IgD-negative memory B cell (primary cell): ENCODE results near the gene MEMO1. TPM values are rescaled to one million over a fixed set of nuclear protein-coding genes. Genes with fewer than 3 reads are reported as not detected.
"Not testable (repeated sequence)": the region's sequence is repeated elsewhere in the genome, so short reads cannot be mapped to it uniquely, and the experiment has no call there.

Source experiments
- H3K27ac Mint-ChIP-seq, 3 donors: one replicate each; pipeline ENCODE4 v1.8.0; 2020 to 2022; ENCODE audit warnings: mild to moderate bottlenecking in 3 of 3, mixed read lengths in 3 of 3, moderate library complexity in 1 of 3
- H3K27me3 Mint-ChIP-seq: one replicate; pipeline ENCODE4 v1.8.0; 2021; ENCODE audit warnings: mixed read lengths
- H3K36me3 Mint-ChIP-seq: one replicate; pipeline ENCODE4 v1.8.0; 2020; ENCODE audit warnings: mild to moderate bottlenecking, mixed read lengths
- H3K4me1 Mint-ChIP-seq, 3 donors: one replicate each; pipeline ENCODE4 v1.8.0; 2020 to 2022; ENCODE audit warnings: mixed read lengths in 3 of 3, mild to moderate bottlenecking in 1 of 3
- H3K4me3 Mint-ChIP-seq, 4 donors: one replicate each; pipeline ENCODE4 v1.8.0; 2020 to 2022; ENCODE audit warnings: mild to moderate bottlenecking in 4 of 4, mixed read lengths in 4 of 4, moderate library complexity in 3 of 4
- H3K9me3 Mint-ChIP-seq, 3 donors: one replicate each; pipeline ENCODE4 v1.8.0; 2020 to 2021; ENCODE audit warnings: mixed read lengths in 3 of 3, mild to moderate bottlenecking in 1 of 3
- polyA plus RNA-seq: library from polyadenylated mRNA; unstranded; fragments of 300-500 nt; fragmentation: Illumina TruSeq; gene quantifications from one replicate; pipeline ENCODE4 v1.2.3, GENCODE V29; 2021

The MEMO1 gene
- polyA plus RNA-seq, 1 donor from 2014 or later: 32.0 TPM

DNA sequence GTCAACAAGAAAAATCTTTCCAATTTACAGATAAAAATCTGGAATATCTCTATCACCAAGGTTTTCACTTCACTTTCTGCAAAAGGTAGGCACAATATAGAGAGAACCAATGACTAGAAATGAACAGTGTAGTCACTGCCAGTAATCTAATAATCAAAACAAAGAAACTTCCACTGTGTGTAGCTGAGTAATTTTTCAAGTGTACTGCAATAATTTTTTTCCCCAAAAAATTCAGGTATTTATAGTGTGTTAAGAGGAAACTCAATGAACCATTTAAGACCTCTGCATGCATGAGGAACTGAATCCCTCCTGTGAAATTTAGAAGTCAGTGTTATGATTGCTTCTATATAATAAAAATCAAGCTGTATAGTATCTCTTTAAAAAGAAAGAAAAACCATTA is 121.8 kb downstream of the MEMO1 start:
- H3K36me3 Mint-ChIP-seq: peaks cover 1% of the 10 kb centered on the region
- H3K4me3 Mint-ChIP-seq: peak overlapping the region in 2 of 4 donors; percentile 1 to 26
- no peaks in the 10 kb centered on the region for H3K27me3 Mint-ChIP-seq
- H3K27ac Mint-ChIP-seq: peak overlapping the region in 2 of 3 donors; percentile 23 to 67
- no peaks in the 10 kb centered on the region for H3K9me3 Mint-ChIP-seq
- H3K4me1 Mint-ChIP-seq: peaks cover 19 to 41% (median 27%) of the 10 kb centered on the region in 3 donors

GRCh38 chr2:31888550-31888949 is 122.3 kb downstream of the MEMO1 start:
- H3K27ac Mint-ChIP-seq: peak overlapping the region in 1 of 3 donors; percentile 43
- peaks cover 1% of the 10 kb centered on the region for H3K36me3 Mint-ChIP-seq
- no peaks in the 10 kb centered on the region for H3K27me3 Mint-ChIP-seq
- H3K4me3 Mint-ChIP-seq: peak overlapping the region in 1 of 4 donors; percentile 31
- peaks cover 19 to 41% (median 23%) of the 10 kb centered on the region in 3 donors for H3K4me1 Mint-ChIP-seq
- no peaks in the 10 kb centered on the region for H3K9me3 Mint-ChIP-seq

GRCh38 chr2:31886700-31887099 is 124.1 kb downstream of the MEMO1 start:
- Mint-ChIP-seq H3K27me3 (no peaks in the 10 kb centered on the region), H3K4me3 (no peak overlapping the region), H3K27ac (no peak overlapping the region)

GRCh38 chr2:31877008-31877407 is 133.8 kb downstream of the MEMO1 start:
- Mint-ChIP-seq H3K4me1 (peaks cover 0 to 6% (median 0%) of the 10 kb centered on the region in 3 donors), H3K27me3 (no peaks in the 10 kb centered on the region), H3K9me3 (no peaks in the 10 kb centered on the region), H3K27ac (no peak overlapping the region), H3K4me3 (no peak overlapping the region), H3K36me3 (peaks cover 11% of the 10 kb centered on the region)

More at GRCh38 chr2:31886700-31887099, 124.1 kb downstream of the MEMO1 start:
- peaks cover 19 to 32% (median 23%) of the 10 kb centered on the region in 3 donors for H3K4me1 Mint-ChIP-seq
- no peaks in the 10 kb centered on the region for H3K9me3 Mint-ChIP-seq
- H3K36me3 Mint-ChIP-seq: no peaks in the 10 kb centered on the region

DNA sequence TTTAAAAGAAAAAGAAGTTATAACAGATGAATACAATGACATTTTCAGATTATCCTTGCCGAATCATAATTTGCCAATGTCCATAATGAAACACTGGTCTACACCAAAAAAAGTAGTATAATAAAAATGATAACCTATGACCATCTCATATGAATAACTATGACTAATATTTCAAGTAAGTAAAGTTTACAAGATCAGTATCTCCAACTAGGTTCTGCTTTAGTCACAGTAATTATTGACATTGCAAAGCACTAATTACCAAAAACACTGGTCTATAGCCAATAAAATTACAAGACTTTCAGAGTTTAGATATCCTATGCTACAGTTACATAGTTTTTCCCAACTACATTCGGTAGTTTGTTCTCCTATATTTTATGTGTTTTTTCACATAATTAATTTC is 136.7 kb downstream of the MEMO1 start:
- Mint-ChIP-seq H3K4me1 (peaks cover 0 to 5% (median 2%) of the 10 kb centered on the region in 3 donors), H3K4me3 (no peak overlapping the region), H3K27me3 (no peaks in the 10 kb centered on the region), H3K9me3 (no peaks in the 10 kb centered on the region), H3K27ac (no peak overlapping the region), H3K36me3 (peaks cover 5% of the 10 kb centered on the region)

GRCh38 chr2:31865215-31865614 is 145.6 kb downstream of the MEMO1 start:
- Mint-ChIP-seq H3K4me3 (no peak overlapping the region), H3K36me3 (no peaks in the 10 kb centered on the region), H3K27ac (no peak overlapping the region), H3K4me1 (no peaks in the 10 kb centered on the region), H3K27me3 (no peaks in the 10 kb centered on the region), H3K9me3 (no peaks in the 10 kb centered on the region)

DNA sequence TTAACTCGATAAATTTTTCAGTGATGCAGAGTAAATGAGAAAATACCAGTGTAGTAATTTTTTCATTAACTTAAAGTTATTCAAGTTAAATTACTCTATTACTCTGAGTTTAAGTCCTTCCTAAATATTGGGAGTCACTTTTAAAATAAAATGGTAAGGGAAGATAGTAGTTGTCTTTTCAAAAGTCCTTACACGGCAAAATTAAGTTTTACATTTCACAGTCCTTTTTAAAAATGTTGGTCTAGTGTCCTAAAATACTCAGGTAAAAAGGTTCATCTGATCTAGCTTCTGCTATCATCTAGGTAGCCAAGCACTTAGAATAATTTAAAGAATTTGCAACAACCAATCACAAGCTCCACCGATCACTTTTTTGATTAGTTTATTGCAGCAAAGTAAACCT is 146.9 kb downstream of the MEMO1 start:
- Mint-ChIP-seq H3K9me3 (no peaks in the 10 kb centered on the region), H3K4me1 (no peaks in the 10 kb centered on the region), H3K36me3 (no peaks in the 10 kb centered on the region), H3K27me3 (no peaks in the 10 kb centered on the region), H3K27ac (no peak overlapping the region), H3K4me3 (no peak overlapping the region)

DNA sequence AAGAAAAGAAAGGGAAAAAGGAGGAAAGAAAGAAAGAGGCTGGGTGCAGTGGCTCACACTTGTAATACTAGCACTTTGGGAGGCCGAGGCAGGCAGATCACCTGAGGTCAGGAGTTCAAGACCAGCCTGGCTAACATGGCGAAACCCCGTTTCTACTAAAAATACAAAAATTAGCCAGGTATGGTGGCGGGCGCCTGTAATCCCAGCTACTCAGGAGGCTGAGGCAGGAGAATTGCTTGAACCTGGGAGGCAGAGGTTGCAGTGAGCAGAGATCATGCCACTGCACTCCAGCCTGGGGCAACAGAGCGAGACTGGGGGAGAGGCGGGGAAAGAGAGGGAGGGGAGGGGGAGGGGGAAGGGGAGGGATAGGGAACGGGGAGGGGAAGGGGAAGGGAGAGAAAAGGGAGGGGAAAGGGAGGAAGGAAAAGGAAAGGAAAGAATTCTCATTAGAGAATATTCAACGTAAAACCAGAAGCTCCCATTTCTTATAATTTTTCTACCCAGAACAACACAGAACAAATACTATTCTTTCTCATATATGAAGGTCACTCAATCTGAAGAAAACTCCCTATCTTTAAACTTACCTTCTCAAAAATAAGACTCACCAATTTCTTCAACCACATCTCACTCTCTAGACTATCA is 147.7 kb downstream of the MEMO1 start:
- H3K27me3 Mint-ChIP-seq, H3K27ac Mint-ChIP-seq, H3K4me1 Mint-ChIP-seq, H3K9me3 Mint-ChIP-seq, H3K4me3 Mint-ChIP-seq, H3K36me3 Mint-ChIP-seq: not testable (repeated sequence)

DNA sequence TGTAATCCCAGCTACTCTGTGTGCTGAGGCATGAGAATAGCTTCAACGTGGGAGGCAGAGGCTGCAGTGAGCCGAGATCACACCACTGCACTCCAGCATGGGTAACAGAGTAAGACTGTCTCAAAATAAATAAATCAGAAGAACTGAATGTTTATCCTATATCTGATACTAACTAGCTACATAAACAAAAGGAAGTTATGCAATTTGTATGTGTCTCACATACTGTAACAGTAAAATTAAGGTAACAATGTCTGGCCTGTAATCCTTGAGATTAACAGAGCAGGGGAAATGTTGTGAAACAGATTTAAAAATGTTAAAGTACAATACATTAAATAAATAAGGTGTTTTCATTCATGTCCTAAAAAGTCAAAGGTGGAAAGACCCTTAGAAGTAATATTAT is 150.8 kb downstream of the MEMO1 start:
- H3K4me3 Mint-ChIP-seq: no peak overlapping the region
- no peak overlapping the region for H3K27ac Mint-ChIP-seq
- no peaks in the 10 kb centered on the region for H3K27me3 Mint-ChIP-seq
- H3K36me3 Mint-ChIP-seq: peaks cover 3% of the 10 kb centered on the region
- H3K4me1 Mint-ChIP-seq: no peaks in the 10 kb centered on the region
- H3K9me3 Mint-ChIP-seq: no peaks in the 10 kb centered on the region

DNA sequence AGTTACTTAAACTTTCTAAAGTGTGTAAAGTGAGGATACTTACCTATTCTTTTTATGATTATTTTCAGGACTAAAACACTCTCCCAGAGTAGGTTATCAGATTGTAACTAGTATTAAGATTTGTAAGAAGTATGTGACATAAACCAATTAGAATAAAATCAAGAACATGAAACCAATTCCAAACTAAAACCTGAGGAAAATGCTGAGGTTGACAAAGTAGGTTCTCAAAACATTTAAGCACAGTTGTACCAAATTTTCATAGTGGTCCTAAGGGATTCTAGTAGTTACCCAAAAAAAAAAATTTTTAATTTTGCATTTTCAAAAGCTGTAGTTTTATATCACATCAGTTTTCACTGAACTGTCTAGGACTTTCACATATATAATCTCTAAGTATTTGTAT is 157.3 kb downstream of the MEMO1 start:
- H3K9me3 Mint-ChIP-seq: no peaks in the 10 kb centered on the region
- no peak overlapping the region for H3K27ac Mint-ChIP-seq
- no peaks in the 10 kb centered on the region for H3K27me3 Mint-ChIP-seq
- H3K36me3 Mint-ChIP-seq: peaks cover 9% of the 10 kb centered on the region
- no peaks in the 10 kb centered on the region for H3K4me1 Mint-ChIP-seq
- no peak overlapping the region for H3K4me3 Mint-ChIP-seq

- not testable (repeated sequence) for H3K27me3 Mint-ChIP-seq, H3K36me3 Mint-ChIP-seq, H3K4me1 Mint-ChIP-seq, H3K4me3 Mint-ChIP-seq, H3K9me3 Mint-ChIP-seq, H3K27ac Mint-ChIP-seq
Measured at GRCh38 chr2:31842150-31842549, 168.7 kb downstream of the MEMO1 start.

GRCh38 chr2:31835450-31835849 is 175.4 kb downstream of the MEMO1 start:
- Mint-ChIP-seq H3K9me3 (peaks cover 0 to 2% (median 0%) of the 10 kb centered on the region in 3 donors), H3K36me3 (no peaks in the 10 kb centered on the region), H3K27me3 (no peaks in the 10 kb centered on the region), H3K27ac (no peak overlapping the region), H3K4me1 (peaks cover 0 to 2% (median 0%) of the 10 kb centered on the region in 3 donors), H3K4me3 (no peak overlapping the region)

- Mint-ChIP-seq H3K36me3 (no peaks in the 10 kb centered on the region), H3K27me3 (peaks cover 3% of the 10 kb centered on the region)
Measured at GRCh38 chr2:31832363-31832762, 178.4 kb downstream of the MEMO1 start.

GRCh38 chr2:31831585-31831984 is 179.2 kb downstream of the MEMO1 start:
- peaks cover 0 to 4% (median 0%) of the 10 kb centered on the region in 3 donors for H3K9me3 Mint-ChIP-seq
- H3K27me3 Mint-ChIP-seq: peaks cover 3% of the 10 kb centered on the region

More at GRCh38 chr2:31832363-31832762, 178.4 kb downstream of the MEMO1 start:
- Mint-ChIP-seq H3K9me3 (peaks cover 0 to 4% (median 0%) of the 10 kb centered on the region in 3 donors), H3K4me1 (no peaks in the 10 kb centered on the region), H3K4me3 (no peak overlapping the region), H3K27ac (no peak overlapping the region)

GRCh38 chr2:31828891-31829290 is 181.9 kb downstream of the MEMO1 start:
- no peaks in the 10 kb centered on the region for H3K4me1 Mint-ChIP-seq
- no peaks in the 10 kb centered on the region for H3K36me3 Mint-ChIP-seq
- peaks cover 3% of the 10 kb centered on the region for H3K27me3 Mint-ChIP-seq
- H3K4me3 Mint-ChIP-seq: no peak overlapping the region
- peaks cover 0 to 4% (median 3%) of the 10 kb centered on the region in 3 donors for H3K9me3 Mint-ChIP-seq
- no peak overlapping the region for H3K27ac Mint-ChIP-seq

More at GRCh38 chr2:31831585-31831984, 179.2 kb downstream of the MEMO1 start:
- H3K27ac Mint-ChIP-seq: no peak overlapping the region
- H3K4me1 Mint-ChIP-seq: no peaks in the 10 kb centered on the region
- no peaks in the 10 kb centered on the region for H3K36me3 Mint-ChIP-seq
- no peak overlapping the region for H3K4me3 Mint-ChIP-seq

DNA sequence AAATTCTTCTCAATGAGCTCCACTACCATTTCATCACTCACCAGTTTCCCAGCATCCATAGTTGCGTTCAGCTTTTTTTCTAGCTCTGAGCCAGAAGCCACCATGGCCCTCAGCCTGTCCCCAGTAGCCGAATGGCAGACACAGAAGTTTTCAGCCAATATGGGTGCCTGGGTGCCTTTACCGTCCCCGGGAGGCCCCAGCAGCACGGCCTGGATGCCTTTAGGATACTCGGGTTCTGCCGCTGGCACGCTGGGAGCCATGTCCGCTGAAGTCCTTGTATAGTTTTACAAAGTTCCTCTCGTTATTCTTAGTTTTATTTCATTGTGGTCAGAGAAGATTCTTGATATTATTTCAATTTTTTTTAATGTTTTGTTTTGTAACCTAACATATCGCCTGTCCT is 187.2 kb downstream of the MEMO1 start:
- Mint-ChIP-seq H3K9me3 (peaks cover 9 to 25% (median 24%) of the 10 kb centered on the region in 3 donors), H3K27me3 (no peaks in the 10 kb centered on the region), H3K36me3 (peaks cover 6% of the 10 kb centered on the region), H3K4me3 (no peak overlapping the region), H3K27ac (no peak overlapping the region), H3K4me1 (no peaks in the 10 kb centered on the region)
